Midbrain (tissue), 1 donor: ENCODE measurements around the gene CAPN11.

Experiments used
- DNase-seq: peaks from one replicate; lab custom pipeline; 2025; lab: John Stamatoyannopoulos, UW

CAPN11 gene

GRCh38 chr6:44214307-44214706, 55.7 kb downstream of the CAPN11 start:
- DNase-seq: no peak

- DNase-seq: no peak
These were observed 58.2 kb downstream of the CAPN11 start, which contains the start of gene MYMX for GRCh38 chr6:44216677-44217331. Gene MYMX, plus strand, starts transcription at chr6:44216926. Its CDS starts 546 bp downstream, at chr6:44217472.

- peak; percentile 35 for DNase-seq
These were observed 58.9 kb downstream of the CAPN11 start for GRCh38 chr6:44217332-44218143.

- DNase-seq: peak; percentile 54
These were observed 60.6 kb downstream of the CAPN11 start for GRCh38 chr6:44219053-44219814.

- no peak for DNase-seq
These were observed 61.5 kb downstream of the CAPN11 start for GRCh38 chr6:44219815-44220784.

- no peak for DNase-seq
These were observed 62.3 kb downstream of the CAPN11 start for GRCh38 chr6:44220913-44221290.

GRCh38 chr6:44221291-44221960, 62.8 kb downstream of the CAPN11 start:
- DNase-seq: peak; percentile 77

- DNase-seq: peak; percentile 77
These were observed 63.3 kb downstream of the CAPN11 start for GRCh38 chr6:44221961-44222335.

- DNase-seq: no peak
These were observed 64.1 kb downstream of the CAPN11 start for GRCh38 chr6:44222486-44223318.

- DNase-seq: peak; percentile 60
These were observed 64.9 kb downstream of the CAPN11 start, which contains the start of gene SLC29A1 for GRCh38 chr6:44223319-44224028. Gene SLC29A1, plus strand, starts transcription at chr6:44223595. Its CDS starts 3,719 bp downstream, at chr6:44227314.

GRCh38 chr6:44224029-44224964, 65.7 kb downstream of the CAPN11 start:
- DNase-seq: no peak

GRCh38 chr6:44224965-44225305, 66.3 kb downstream of the CAPN11 start:
- DNase-seq: no peak

GRCh38 chr6:44225579-44226325, 67.1 kb downstream of the CAPN11 start:
- DNase-seq: no peak

GRCh38 chr6:44226368-44227147, 67.9 kb downstream of the CAPN11 start:
- no peak for DNase-seq

- no peak for DNase-seq
These were observed 68.7 kb downstream of the CAPN11 start for GRCh38 chr6:44227148-44227793.

GRCh38 chr6:44228031-44228430, 69.4 kb downstream of the CAPN11 start:
- no peak for DNase-seq
